HG02885 (cell line): ENCODE measurements around the gene ZNF160.
"Not testable (repeated sequence)": the region's sequence is repeated elsewhere in the genome, so short reads cannot be mapped to it uniquely, and the experiment has no call there.

ENCODE experiments used
- ATAC-seq: cut with Tn5 transposase; IDR thresholded peaks from one replicate; pipeline ENCODE4 v1.9.1; 2021; ENCODE audit warnings: mild to moderate bottlenecking; ENCODE audit not compliant: unreplicated experiment, poor library complexity

ZNF160 gene

DNA sequence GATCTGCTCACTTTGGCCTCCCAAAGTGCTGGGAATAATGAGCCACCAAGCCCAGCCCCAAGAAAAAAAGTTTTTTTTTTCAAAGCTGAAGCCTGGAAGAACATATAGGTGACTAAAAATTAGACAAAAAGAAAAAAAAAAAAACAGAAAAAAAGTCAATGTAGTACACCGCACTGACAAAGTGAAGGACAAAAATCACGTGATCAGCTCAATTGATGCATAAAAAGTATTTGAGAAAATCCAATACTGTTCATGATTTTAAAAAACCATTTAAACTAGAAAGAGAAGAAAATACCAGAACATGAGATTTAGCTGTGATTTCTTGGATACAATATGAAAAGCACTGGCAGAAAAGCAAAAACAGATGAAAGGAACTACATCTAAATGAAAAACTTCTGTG lies 69.2 kb downstream of the ZNF160 start:
- ATAC-seq: no peak

DNA sequence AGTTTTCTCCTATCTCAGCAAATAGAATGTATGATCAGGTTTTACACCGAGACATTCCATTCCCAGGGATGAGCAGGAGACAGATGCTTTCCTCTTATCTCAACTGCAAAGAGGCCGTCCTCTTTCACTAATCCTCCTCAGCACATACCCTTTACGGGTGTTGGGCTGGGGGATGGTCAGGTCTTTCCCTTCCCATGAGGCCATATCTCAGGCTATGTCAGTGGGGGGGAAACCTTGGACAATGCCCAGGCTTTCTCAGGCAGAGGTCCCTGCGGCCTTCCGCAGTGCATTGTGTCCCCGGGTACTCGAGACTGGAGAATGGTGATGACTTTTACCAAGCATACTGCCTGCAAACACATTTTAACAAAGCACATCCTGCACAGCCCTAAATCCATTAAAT lies 74.9 kb downstream of the ZNF160 start:
- not testable (repeated sequence) for ATAC-seq

DNA sequence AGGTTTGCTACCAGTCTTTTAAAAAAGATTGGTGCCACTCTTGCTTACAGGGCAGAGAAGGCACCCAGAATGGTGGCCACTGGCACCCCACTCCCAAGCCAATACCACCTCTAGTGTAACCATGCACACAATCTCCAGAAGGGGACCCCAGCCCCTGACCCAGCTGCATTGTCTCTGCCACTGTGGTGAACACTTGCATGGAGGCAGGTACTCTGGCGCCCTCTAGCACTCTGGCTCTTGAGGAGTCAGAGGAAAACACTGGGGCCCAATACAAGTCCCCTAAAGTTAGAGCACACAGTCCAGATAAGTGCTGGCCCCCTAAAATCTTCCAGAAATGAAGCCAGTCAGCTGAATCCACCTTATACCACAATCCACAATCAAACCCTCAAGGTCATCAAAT lies 83.5 kb downstream of the ZNF160 start:
- ATAC-seq: no peak
